Cardiac muscle cell (in vitro differentiated cells and primary cell): ENCODE data around the gene ANO6. TPM values are rescaled to one million over a fixed set of nuclear protein-coding genes. Genes with fewer than 3 reads are reported as not detected.
A peak's percentile ranks its signal among the peaks of the same experiment; 100 is the strongest.

ENCODE experiments used
- DNase-seq, 2 donors: peaks; one replicate each; pipeline versions ENCODE4 v3.0.0 to v3.0.0-alpha.2; 2010 to 2017; ENCODE audit warnings: low read depth in 1 of 2, low spot score in 1 of 2
- H3K27ac ChIP-seq: fragments of 200-600 bp; sonication (generic); 2 replicates; pipeline ENCODE4 v1.5.1; 2016
- H3K27me3 ChIP-seq: fragments of 200-600 bp; sonication (generic); 2 replicates; pipeline ENCODE4 v1.6.0; 2016; ENCODE audit warnings: control low read depth
- H3K36me3 ChIP-seq: fragments of 200-600 bp; sonication (generic); 2 replicates; pipeline ENCODE4 v1.5.1; 2016; ENCODE audit warnings: control low read depth
- H3K4me1 ChIP-seq: fragments of 200-600 bp; sonication (generic); 2 replicates; pipeline ENCODE4 v1.8.1; 2017; ENCODE audit warnings: low read depth, mild to moderate bottlenecking, mixed run types
- H3K4me3 ChIP-seq: fragments of 200-600 bp; sonication (generic); 2 replicates; pipeline ENCODE4 v1.5.1; 2016; ENCODE audit warnings: mild to moderate bottlenecking
- H3K9me3 ChIP-seq: fragments of 200-600 bp; sonication (generic); 2 replicates; pipeline ENCODE4 v1.5.1; 2017; ENCODE audit warnings: low read depth, mild to moderate bottlenecking, control low read depth
- polyA plus RNA-seq: library from polyadenylated mRNA; unstranded; fragments of >200 nt; fragmentation: Nextera tagmentation; extraction: Ambion mirVana; gene quantifications from 2 replicates; pipeline ENCODE4 v1.2.1, GENCODE V29; 2016
- total RNA-seq: library from RNA; depleted of rRNA; stranded (reverse); fragments of >200 nt; gene quantifications from 2 replicates; pipeline ENCODE4 v1.2.3, GENCODE V29; 2016
- TF ChIP-seq, protein P1 (sequence below): IDR thresholded peaks from 2 replicates; pipeline ENCODE4 v1.5.1; 2012; ENCODE audit warnings: low read depth, mild to moderate bottlenecking, low read length

The ANO6 gene
- total and polyA plus RNA-seq, 2 experiments from 2014 or later, result 36.0 to 50.8 TPM

DNA sequence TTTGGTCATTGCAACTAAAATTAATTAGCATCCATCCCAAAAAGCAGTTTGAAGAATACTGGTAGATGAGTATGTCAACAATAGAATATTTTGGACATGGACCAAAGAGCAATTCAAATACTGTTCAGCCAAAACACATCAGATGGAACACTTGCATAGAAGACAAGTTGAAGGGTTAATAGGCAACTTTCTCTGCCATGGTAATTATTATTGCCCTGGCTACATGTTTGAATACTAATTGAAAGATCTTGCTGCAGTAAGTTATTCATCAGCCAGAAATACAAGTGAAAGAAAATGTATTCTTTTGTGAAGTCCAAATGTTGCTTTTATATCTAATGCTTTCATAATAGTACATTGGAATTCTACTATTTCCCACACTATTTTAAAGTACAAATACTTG lies 10.1 kb downstream of the ANO6 start:
- Histone ChIP-seq H3K4me1 (peaks cover 12% of the 10 kb centered on the region), H3K4me3 (no peak overlapping the region), H3K36me3 (no peaks in the 10 kb centered on the region), H3K9me3 (no peaks in the 10 kb centered on the region), H3K27me3 (no peaks in the 10 kb centered on the region), H3K27ac (no peak overlapping the region)
- DNase-seq, result no peak
- TF ChIP-seq, protein P1, sequence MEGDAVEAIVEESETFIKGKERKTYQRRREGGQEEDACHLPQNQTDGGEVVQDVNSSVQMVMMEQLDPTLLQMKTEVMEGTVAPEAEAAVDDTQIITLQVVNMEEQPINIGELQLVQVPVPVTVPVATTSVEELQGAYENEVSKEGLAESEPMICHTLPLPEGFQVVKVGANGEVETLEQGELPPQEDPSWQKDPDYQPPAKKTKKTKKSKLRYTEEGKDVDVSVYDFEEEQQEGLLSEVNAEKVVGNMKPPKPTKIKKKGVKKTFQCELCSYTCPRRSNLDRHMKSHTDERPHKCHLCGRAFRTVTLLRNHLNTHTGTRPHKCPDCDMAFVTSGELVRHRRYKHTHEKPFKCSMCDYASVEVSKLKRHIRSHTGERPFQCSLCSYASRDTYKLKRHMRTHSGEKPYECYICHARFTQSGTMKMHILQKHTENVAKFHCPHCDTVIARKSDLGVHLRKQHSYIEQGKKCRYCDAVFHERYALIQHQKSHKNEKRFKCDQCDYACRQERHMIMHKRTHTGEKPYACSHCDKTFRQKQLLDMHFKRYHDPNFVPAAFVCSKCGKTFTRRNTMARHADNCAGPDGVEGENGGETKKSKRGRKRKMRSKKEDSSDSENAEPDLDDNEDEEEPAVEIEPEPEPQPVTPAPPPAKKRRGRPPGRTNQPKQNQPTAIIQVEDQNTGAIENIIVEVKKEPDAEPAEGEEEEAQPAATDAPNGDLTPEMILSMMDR, result no peak

GRCh38 chr12:45227316-45228067 lies 11.6 kb downstream of the ANO6 start:
- no peak overlapping the region for H3K4me3 ChIP-seq
- peak overlapping the region; percentile 38 for H3K27ac ChIP-seq
- no peaks in the 10 kb centered on the region for H3K27me3 ChIP-seq
- TF ChIP-seq, protein P1, result no peak
- H3K9me3 ChIP-seq, result no peaks in the 10 kb centered on the region
- no peaks in the 10 kb centered on the region for H3K36me3 ChIP-seq
- no peak for DNase-seq
- H3K4me1 ChIP-seq, result peaks cover 27% of the 10 kb centered on the region

DNA sequence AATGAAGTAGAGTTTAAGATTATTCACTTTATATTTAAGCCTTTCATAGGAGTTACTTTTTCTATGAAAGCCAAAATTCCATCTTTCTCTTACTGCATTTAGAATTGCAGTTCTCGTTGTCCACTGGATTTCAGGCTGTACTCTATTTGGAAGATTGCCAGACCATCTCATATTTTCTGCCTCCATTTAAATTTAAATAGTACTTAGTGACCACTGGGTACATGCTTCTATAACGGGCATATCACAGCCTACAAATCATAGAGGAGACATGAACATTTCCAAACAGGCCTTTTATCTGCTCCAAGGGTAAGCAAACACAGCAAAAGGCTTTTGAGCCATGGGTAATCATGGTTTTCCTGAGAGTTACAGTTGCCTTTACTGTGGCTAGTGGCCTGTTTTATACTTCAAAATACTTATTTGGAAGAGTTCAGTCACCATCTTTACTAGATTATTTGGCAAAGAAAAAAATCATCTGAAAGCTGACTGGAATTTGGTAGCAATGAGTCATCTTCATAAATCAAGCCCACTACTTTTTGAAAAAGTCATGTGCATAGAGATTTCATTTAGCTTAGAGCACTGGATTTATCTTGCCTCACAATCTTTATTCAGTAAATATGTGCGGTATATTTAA lies 15.7 kb downstream of the ANO6 start:
- TF ChIP-seq, protein P1, result no peak

DNA sequence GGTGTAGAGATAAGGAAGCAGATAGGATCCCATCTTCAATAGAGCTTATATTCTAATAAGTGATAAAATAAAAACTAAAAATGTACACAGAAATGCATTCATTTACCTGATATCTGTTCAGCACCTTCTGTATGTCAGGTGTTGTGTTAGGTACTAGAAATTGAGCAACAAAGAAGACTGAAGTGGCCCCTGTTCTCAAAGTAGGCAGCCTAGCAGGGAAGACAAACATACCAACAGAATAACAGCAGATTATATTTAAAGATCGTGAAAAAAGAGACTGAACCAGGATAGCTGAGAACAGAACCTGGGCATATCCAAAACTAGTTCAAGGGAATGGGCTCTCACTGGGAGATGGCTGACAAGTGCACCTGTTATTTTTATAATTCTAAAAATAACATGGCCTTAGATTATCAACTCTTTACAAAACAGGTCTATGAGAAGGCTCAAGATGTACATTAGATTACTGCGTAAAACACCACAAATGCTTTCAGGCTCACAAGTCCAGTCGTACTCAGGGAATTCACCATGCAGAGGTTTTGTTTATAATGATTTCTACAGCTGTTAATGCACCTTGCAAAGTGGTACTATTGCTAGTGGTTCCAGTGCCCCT lies 16.4 kb downstream of the ANO6 start:
- Histone ChIP-seq H3K27me3 (no peaks in the 10 kb centered on the region), H3K4me3 (no peak overlapping the region), H3K27ac (peak overlapping the region; percentile 94), H3K36me3 (no peaks in the 10 kb centered on the region), H3K4me1 (peaks cover 58% of the 10 kb centered on the region), H3K9me3 (no peaks in the 10 kb centered on the region)
- TF ChIP-seq, protein P1, result no peak
- DNase-seq, result no peak

More for the DNA sequence above, 15.7 kb downstream of the ANO6 start:
- Histone ChIP-seq H3K27ac (peak overlapping the region; percentile 94), H3K36me3 (no peaks in the 10 kb centered on the region), H3K9me3 (no peaks in the 10 kb centered on the region), H3K4me1 (peaks cover 62% of the 10 kb centered on the region), H3K27me3 (no peaks in the 10 kb centered on the region), H3K4me3 (no peak overlapping the region)
- peak in 1 of 2 donors; percentile 58 for DNase-seq

DNA sequence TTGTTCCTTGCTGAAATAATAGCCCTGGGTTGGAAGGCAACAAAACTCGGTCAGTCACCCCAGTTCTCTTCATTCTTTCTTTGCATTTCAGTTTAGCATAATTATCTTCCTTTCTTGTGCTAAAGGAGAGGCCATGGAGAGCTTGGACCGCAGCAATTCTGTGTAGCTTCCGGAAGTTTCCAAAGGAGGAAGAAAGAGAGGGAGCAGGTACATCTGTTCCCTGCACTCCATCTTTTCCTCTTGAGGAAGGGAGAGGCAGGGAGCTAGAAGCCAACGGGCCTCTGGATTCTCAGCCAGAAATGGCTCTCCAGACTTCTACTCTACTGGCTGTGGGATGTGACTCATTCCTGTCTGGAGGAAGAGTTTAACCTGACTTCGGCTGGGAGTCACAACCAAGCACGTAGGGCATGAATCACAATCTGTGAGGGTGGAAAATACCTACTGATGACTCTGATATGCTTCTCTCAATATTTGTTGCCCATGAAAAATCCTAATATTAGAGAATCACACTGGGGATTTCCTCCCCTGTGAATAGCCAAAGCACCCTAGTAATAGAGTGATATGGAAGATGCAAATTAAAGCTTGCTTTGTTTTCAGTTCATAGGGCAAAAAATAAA lies 17.0 kb downstream of the ANO6 start:
- Histone ChIP-seq H3K4me3 (no peak overlapping the region), H3K36me3 (no peaks in the 10 kb centered on the region), H3K27ac (peak overlapping the region; percentile 94), H3K27me3 (no peaks in the 10 kb centered on the region), H3K9me3 (no peaks in the 10 kb centered on the region), H3K4me1 (peaks cover 52% of the 10 kb centered on the region)
- TF ChIP-seq, protein P1, result no peak
- DNase-seq, result peak in 1 of 2 donors; percentile 89
